Endothelial cell of umbilical vein (primary cell): Measurements from ENCODE around the gene YAP1.

ENCODE experiments used
- EZH2 ChIP-seq: IDR thresholded peaks from 2 replicates; pipeline ENCODE4 v1.6.1; 2012; ENCODE audit warnings: borderline replicate concordance, low read depth, mild to moderate bottlenecking, moderate library complexity, low read length, inconsistent platforms; ENCODE audit not compliant: severe bottlenecking
- MYC ChIP-seq: IDR thresholded peaks from one replicate; pipeline ENCODE4 v1.6.1; 2011; ENCODE audit warnings: mild to moderate bottlenecking, low read depth, low read length
- POLR2A ChIP-seq: IDR thresholded peaks from 2 replicates; pipeline ENCODE4 v1.6.1; 2012; ENCODE audit warnings: low read depth, mild to moderate bottlenecking, control low read depth, low read length
- POLR2AphosphoS5 ChIP-seq: IDR thresholded peaks from 2 replicates; pipeline ENCODE4 v1.6.1; 2012; ENCODE audit warnings: low read depth, mild to moderate bottlenecking, control low read depth, low read length, moderate library complexity; ENCODE audit not compliant: insufficient read depth
- TF ChIP-seq, protein P1 (sequence below), 2 donors: IDR thresholded peaks; 1 replicate in 1 of 2; 2 replicates in 1 of 2; pipeline ENCODE4 v1.5.1; 2011; ENCODE audit warnings: low read length in 2 of 2, mild to moderate bottlenecking in 2 of 2, moderate library complexity in 2 of 2, control low read depth in 1 of 2, inconsistent platforms in 1 of 2, low read depth in 1 of 2; ENCODE audit not compliant: insufficient read depth in 1 of 2; ENCODE audit errors: extremely low read depth in 1 of 2

DNA sequence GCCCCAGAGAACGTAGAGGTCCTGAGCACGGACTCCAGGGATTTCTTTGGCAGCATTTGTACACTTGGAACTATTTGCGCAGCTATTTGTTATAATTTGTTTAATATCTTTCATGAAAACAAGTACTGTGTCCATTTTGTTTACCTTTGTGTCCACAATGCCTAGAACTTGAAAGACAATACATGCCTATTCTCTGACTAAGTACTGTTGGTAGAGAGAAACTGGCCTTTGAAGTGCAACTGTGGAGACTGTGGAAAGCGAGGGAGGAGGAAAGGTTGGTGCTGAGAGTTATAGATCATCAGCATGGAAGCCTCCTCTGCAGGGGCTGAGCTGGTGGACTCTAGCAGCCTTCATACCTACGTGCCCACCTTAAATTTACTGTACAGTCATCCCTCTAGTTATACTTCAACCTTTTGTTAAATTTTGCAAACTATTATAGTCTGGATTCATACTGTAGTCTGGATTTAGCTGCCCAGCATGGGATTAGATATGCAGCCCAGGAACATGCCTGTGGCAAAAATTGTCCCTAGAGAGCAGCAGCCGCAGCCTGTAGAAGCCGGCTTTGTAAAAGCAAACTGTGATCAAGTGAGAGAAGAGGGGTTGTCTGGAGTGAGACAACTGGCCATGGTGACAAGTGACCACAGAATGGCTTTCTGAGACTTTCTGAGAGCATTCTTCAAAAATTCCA is 24.2 kb upstream of the YAP1 start:
- no peak for TF ChIP-seq POLR2A
- TF ChIP-seq, protein P1, sequence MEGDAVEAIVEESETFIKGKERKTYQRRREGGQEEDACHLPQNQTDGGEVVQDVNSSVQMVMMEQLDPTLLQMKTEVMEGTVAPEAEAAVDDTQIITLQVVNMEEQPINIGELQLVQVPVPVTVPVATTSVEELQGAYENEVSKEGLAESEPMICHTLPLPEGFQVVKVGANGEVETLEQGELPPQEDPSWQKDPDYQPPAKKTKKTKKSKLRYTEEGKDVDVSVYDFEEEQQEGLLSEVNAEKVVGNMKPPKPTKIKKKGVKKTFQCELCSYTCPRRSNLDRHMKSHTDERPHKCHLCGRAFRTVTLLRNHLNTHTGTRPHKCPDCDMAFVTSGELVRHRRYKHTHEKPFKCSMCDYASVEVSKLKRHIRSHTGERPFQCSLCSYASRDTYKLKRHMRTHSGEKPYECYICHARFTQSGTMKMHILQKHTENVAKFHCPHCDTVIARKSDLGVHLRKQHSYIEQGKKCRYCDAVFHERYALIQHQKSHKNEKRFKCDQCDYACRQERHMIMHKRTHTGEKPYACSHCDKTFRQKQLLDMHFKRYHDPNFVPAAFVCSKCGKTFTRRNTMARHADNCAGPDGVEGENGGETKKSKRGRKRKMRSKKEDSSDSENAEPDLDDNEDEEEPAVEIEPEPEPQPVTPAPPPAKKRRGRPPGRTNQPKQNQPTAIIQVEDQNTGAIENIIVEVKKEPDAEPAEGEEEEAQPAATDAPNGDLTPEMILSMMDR (IDR thresholded peaks at IDR 0.05; ENCODE audit: extremely low read depth in 1 of 2, insufficient read depth in 1 of 2, low read depth in 1 of 2, low read length in 2 of 2), result no peak
- no peak for TF ChIP-seq POLR2AphosphoS5
- TF ChIP-seq MYC, result no peak
- no peak for TF ChIP-seq EZH2
